OCI-LY1 (cell line): ENCODE results near the gene ICA1.

Source experiments
- H2AFZ ChIP-seq: fragments of 200-600 bp; sonication (generic), shearing (Covaris generic); 2 replicates; pipeline ENCODE4 v1.6.0; 2014; ENCODE audit warnings: antibody characterized with exemption, mild to moderate bottlenecking, low read length
- H3F3A ChIP-seq: fragments of 200-600 bp; sonication (generic), shearing (Covaris generic); 2 replicates; pipeline ENCODE4 v1.6.0; 2014; ENCODE audit warnings: mild to moderate bottlenecking, antibody characterized with exemption, low read length, moderate library complexity; ENCODE audit not compliant: insufficient read depth
- H3K27ac ChIP-seq: fragments of 200-600 bp; sonication (generic); 2 replicates; pipeline ENCODE4 v1.5.1; 2014; ENCODE audit warnings: low read length, mixed run types, mild to moderate bottlenecking, low read depth; ENCODE audit not compliant: poor library complexity, severe bottlenecking
- H3K27me3 ChIP-seq: fragments of 200-600 bp; sonication (generic); 2 replicates; pipeline ENCODE4 v1.6.0; 2014; ENCODE audit warnings: antibody characterized with exemption, mild to moderate bottlenecking, low read length, moderate library complexity; ENCODE audit not compliant: insufficient read depth
- H3K36me3 ChIP-seq: fragments of 200-600 bp; sonication (generic); 2 replicates; pipeline ENCODE4 v1.6.1; 2014; ENCODE audit warnings: mild to moderate bottlenecking, antibody characterized with exemption, low read length, moderate library complexity, mixed read lengths; ENCODE audit not compliant: insufficient read depth
- H3K4me1 ChIP-seq: fragments of 200-600 bp; sonication (generic); 2 replicates; pipeline ENCODE4 v1.5.1; 2014; ENCODE audit warnings: mild to moderate bottlenecking, low read length, moderate library complexity; ENCODE audit not compliant: insufficient read depth, severe bottlenecking
- H3K4me2 ChIP-seq: fragments of 200-600 bp; sonication (generic), shearing (Covaris generic); 2 replicates; pipeline ENCODE4 v1.6.1; 2014; ENCODE audit warnings: low read length
- H3K4me3 ChIP-seq: fragments of 200-600 bp; sonication (generic); 2 replicates; pipeline ENCODE4 v1.5.1; 2014; ENCODE audit warnings: low read length, low read depth, mild to moderate bottlenecking, mixed read lengths; ENCODE audit not compliant: poor library complexity, severe bottlenecking
- H3K79me2 ChIP-seq: fragments of 200-600 bp; shearing (Covaris generic); 2 replicates; pipeline ENCODE4 v1.6.1; 2016; ENCODE audit warnings: mixed run types, low read length, mixed read lengths; ENCODE audit not compliant: insufficient read depth
- H3K9ac ChIP-seq: fragments of 200-600 bp; sonication (generic), shearing (Covaris generic); 2 replicates; pipeline ENCODE4 v1.6.1; 2014; ENCODE audit warnings: mild to moderate bottlenecking, low read length, mixed read lengths
- H3K9me2 ChIP-seq: fragments of 200-600 bp; sonication (generic), shearing (Covaris generic); 2 replicates; pipeline ENCODE4 v1.6.1; 2014; ENCODE audit warnings: low read depth, mild to moderate bottlenecking, low read length, mixed read lengths
- H3K9me3 ChIP-seq: fragments of 200-600 bp; shearing (Covaris generic); 2 replicates; pipeline ENCODE4 v1.6.1; 2014; ENCODE audit warnings: low read length, mixed read lengths
- H4K20me1 ChIP-seq: fragments of 200-600 bp; sonication (generic), shearing (Covaris generic); 2 replicates; pipeline ENCODE4 v1.6.0; 2016; ENCODE audit warnings: mild to moderate bottlenecking, low read length; ENCODE audit not compliant: insufficient read depth
- CTCF ChIP-seq: fragments of 200-600 bp; sonication (generic), shearing (Covaris generic); IDR thresholded peaks from 2 replicates; pipeline ENCODE4 v1.5.1; 2017; ENCODE audit warnings: mild to moderate bottlenecking, antibody characterized with exemption, low read length, moderate library complexity, mixed read lengths
- EZH2 ChIP-seq: fragments of 200-600 bp; sonication (generic), shearing (Covaris generic); IDR thresholded peaks from 2 replicates; pipeline ENCODE4 v1.8.0; 2017; ENCODE audit warnings: borderline replicate concordance, mixed run types, mild to moderate bottlenecking, antibody characterized with exemption, low read length, moderate library complexity, mixed read lengths

The ICA1 gene

GRCh38 chr7:8141070-8141469 is 120.9 kb downstream of the ICA1 start:
- TF ChIP-seq CTCF (no peak), EZH2 (no peak)
- no peaks in the 10 kb centered on the region for H3K36me3 ChIP-seq
- H3F3A ChIP-seq: no peaks in the 10 kb centered on the region
- no peaks in the 10 kb centered on the region for H3K79me2 ChIP-seq
- no peaks in the 10 kb centered on the region for H3K27me3 ChIP-seq
- H4K20me1 ChIP-seq: no peaks in the 10 kb centered on the region
- H3K4me3 ChIP-seq: no peak overlapping the region
- no peak overlapping the region for H3K9ac ChIP-seq
- H3K4me2 ChIP-seq: no peak overlapping the region
- no peak overlapping the region for H3K27ac ChIP-seq
- no peak overlapping the region for H2AFZ ChIP-seq
- H3K9me3 ChIP-seq: no peaks in the 10 kb centered on the region
- H3K4me1 ChIP-seq: peaks cover 13% of the 10 kb centered on the region
- H3K9me2 ChIP-seq: no peaks in the 10 kb centered on the region

- H3K36me3 ChIP-seq: no peaks in the 10 kb centered on the region
- no peak overlapping the region for H2AFZ ChIP-seq
- H3K79me2 ChIP-seq: no peaks in the 10 kb centered on the region
- no peak overlapping the region for H3K4me3 ChIP-seq
- H4K20me1 ChIP-seq: no peaks in the 10 kb centered on the region
- no peaks in the 10 kb centered on the region for H3K9me3 ChIP-seq
- no peak overlapping the region for H3K4me2 ChIP-seq
- H3K27ac ChIP-seq: no peak overlapping the region
- peaks cover 23% of the 10 kb centered on the region for H3K4me1 ChIP-seq
- no peak overlapping the region for H3K9ac ChIP-seq
- TF ChIP-seq EZH2 (no peak), CTCF (no peak)
- no peaks in the 10 kb centered on the region for H3K9me2 ChIP-seq
- H3F3A ChIP-seq: no peaks in the 10 kb centered on the region
- H3K27me3 ChIP-seq: no peaks in the 10 kb centered on the region
Observed at GRCh38 chr7:8136051-8136730, 125.8 kb downstream of the ICA1 start.

GRCh38 chr7:8135417-8135816 is 126.5 kb downstream of the ICA1 start:
- H3K79me2 ChIP-seq: no peaks in the 10 kb centered on the region
- peaks cover 23% of the 10 kb centered on the region for H3K4me1 ChIP-seq
- no peaks in the 10 kb centered on the region for H3K9me2 ChIP-seq
- H3K9me3 ChIP-seq: no peaks in the 10 kb centered on the region
- H2AFZ ChIP-seq: no peak overlapping the region
- no peaks in the 10 kb centered on the region for H3K27me3 ChIP-seq
- TF ChIP-seq EZH2 (no peak), CTCF (no peak)
- no peak overlapping the region for H3K27ac ChIP-seq
- no peak overlapping the region for H3K4me2 ChIP-seq
- H4K20me1 ChIP-seq: no peaks in the 10 kb centered on the region
- no peaks in the 10 kb centered on the region for H3K36me3 ChIP-seq
- no peak overlapping the region for H3K4me3 ChIP-seq
- no peaks in the 10 kb centered on the region for H3F3A ChIP-seq
- H3K9ac ChIP-seq: no peak overlapping the region
